Endothelial cell of umbilical vein (primary cell): Measurements from ENCODE around the gene NSL1.

Experiments
- CTCF ChIP-seq, 2 donors: IDR thresholded peaks; 1 replicate in 1 of 2; 2 replicates in 1 of 2; pipeline ENCODE4 v1.5.1; 2011; ENCODE audit warnings: low read length in 2 of 2, mild to moderate bottlenecking in 2 of 2, moderate library complexity in 2 of 2, control low read depth in 1 of 2, inconsistent platforms in 1 of 2, low read depth in 1 of 2; ENCODE audit not compliant: insufficient read depth in 1 of 2; ENCODE audit errors: extremely low read depth in 1 of 2
- EZH2 ChIP-seq: IDR thresholded peaks from 2 replicates; pipeline ENCODE4 v1.6.1; 2012; ENCODE audit warnings: borderline replicate concordance, low read depth, mild to moderate bottlenecking, moderate library complexity, low read length, inconsistent platforms; ENCODE audit not compliant: severe bottlenecking
- POLR2A ChIP-seq: IDR thresholded peaks from 2 replicates; pipeline ENCODE4 v1.6.1; 2012; ENCODE audit warnings: low read depth, mild to moderate bottlenecking, control low read depth, low read length
- POLR2AphosphoS5 ChIP-seq: IDR thresholded peaks from 2 replicates; pipeline ENCODE4 v1.6.1; 2012; ENCODE audit warnings: low read depth, mild to moderate bottlenecking, control low read depth, low read length, moderate library complexity; ENCODE audit not compliant: insufficient read depth

- TF ChIP-seq POLR2A (no peak), CTCF (IDR thresholded peaks at IDR 0.05; ENCODE audit: extremely low read depth in 1 of 2, insufficient read depth in 1 of 2, low read depth in 1 of 2, low read length in 2 of 2) (no peak), EZH2 (no peak), POLR2AphosphoS5 (no peak)
These were observed 23.2 kb upstream of the NSL1 start for GRCh38 chr1:212814537-212815334.
